Trophoblast cell (in vitro differentiated cells and primary cell): ENCODE results near the gene CBLIF.

ENCODE experiments used
- DNase-seq, 2 donors: peaks; one replicate each; pipeline ENCODE4 v3.0.0-alpha.2; 2016
- H2AFZ ChIP-seq: 2 replicates; pipeline ENCODE4 v1.6.1; 2013; ENCODE audit warnings: low read length, moderate library complexity, mild to moderate bottlenecking; ENCODE audit not compliant: insufficient read depth, poor library complexity
- H2AK5ac ChIP-seq: 2 replicates; pipeline ENCODE4 v1.6.1; 2013; ENCODE audit warnings: mild to moderate bottlenecking, low read length
- H2BK120ac ChIP-seq: 2 replicates; pipeline ENCODE4 v1.6.1; 2013; ENCODE audit warnings: low read length, mild to moderate bottlenecking, moderate library complexity; ENCODE audit not compliant: insufficient read depth, poor library complexity
- H2BK12ac ChIP-seq: 2 replicates; pipeline ENCODE4 v1.6.1; 2013; ENCODE audit warnings: mild to moderate bottlenecking, low read length, moderate library complexity
- H2BK5ac ChIP-seq: 2 replicates; pipeline ENCODE4 v1.6.1; 2013; ENCODE audit warnings: low read length, low read depth, moderate library complexity, mild to moderate bottlenecking; ENCODE audit not compliant: poor library complexity
- H3K14ac ChIP-seq: 2 replicates; pipeline ENCODE4 v1.6.1; 2013; ENCODE audit warnings: mild to moderate bottlenecking, low read length
- H3K18ac ChIP-seq: 2 replicates; pipeline ENCODE4 v1.6.1; 2013; ENCODE audit warnings: mild to moderate bottlenecking, low read length
- H3K23ac ChIP-seq: 2 replicates; pipeline ENCODE4 v1.6.1; 2013; ENCODE audit warnings: low read length
- H3K27ac ChIP-seq: 2 replicates; pipeline ENCODE4 v1.5.1; 2013; ENCODE audit warnings: low read depth, mild to moderate bottlenecking, inconsistent platforms, low read length, moderate library complexity
- H3K27me3 ChIP-seq: 2 replicates; pipeline ENCODE4 v1.6.1; 2013; ENCODE audit warnings: inconsistent platforms, mild to moderate bottlenecking, low read length, moderate library complexity; ENCODE audit not compliant: insufficient read depth
- H3K36me3 ChIP-seq, 2 experiments: 1 replicate in 1 of 2; 2 replicates in 1 of 2; pipeline ENCODE4 v1.6.1; 2013; ENCODE audit warnings: low read length in 2 of 2, mild to moderate bottlenecking in 2 of 2, moderate library complexity in 1 of 2; ENCODE audit not compliant: insufficient read depth in 2 of 2, control insufficient read depth in 1 of 2
- H3K4ac ChIP-seq: 2 replicates; pipeline ENCODE4 v1.6.1; 2013; ENCODE audit warnings: low read depth, mild to moderate bottlenecking, low read length, moderate library complexity
- H3K4me1 ChIP-seq, 2 experiments: 1 replicate in 1 of 2; 2 replicates in 1 of 2; pipeline ENCODE4 v1.6.1; 2013; ENCODE audit warnings: low read length in 2 of 2, mild to moderate bottlenecking in 2 of 2, moderate library complexity in 1 of 2; ENCODE audit not compliant: insufficient read depth in 2 of 2, control insufficient read depth in 1 of 2
- H3K4me2 ChIP-seq: 2 replicates; pipeline ENCODE4 v1.6.1; 2013; ENCODE audit warnings: inconsistent platforms, mild to moderate bottlenecking, low read length, moderate library complexity
- H3K4me3 ChIP-seq: 2 replicates; pipeline ENCODE4 v1.5.1; 2013; ENCODE audit warnings: mild to moderate bottlenecking, low read depth, low read length, inconsistent platforms
- H3K79me1 ChIP-seq: one replicate; pipeline ENCODE4 v1.6.1; 2013; ENCODE audit warnings: low read length
- H3K79me2 ChIP-seq: 2 replicates; pipeline ENCODE4 v1.6.1; 2013; ENCODE audit warnings: low read length, mild to moderate bottlenecking; ENCODE audit not compliant: control insufficient read depth, insufficient read depth, poor library complexity
- H3K9ac ChIP-seq: 2 replicates; pipeline ENCODE4 v1.6.1; 2013; ENCODE audit warnings: mild to moderate bottlenecking, low read length
- H3K9me3 ChIP-seq: 2 replicates; pipeline ENCODE4 v1.6.1; 2013; ENCODE audit warnings: low read depth, mild to moderate bottlenecking, control low read depth, inconsistent platforms, low read length; ENCODE audit not compliant: insufficient read depth
- H4K12ac ChIP-seq: 2 replicates; pipeline ENCODE4 v1.6.1; 2013; ENCODE audit warnings: low read depth, mild to moderate bottlenecking, low read length, moderate library complexity
- H4K8ac ChIP-seq: 2 replicates; pipeline ENCODE4 v1.6.1; 2013; ENCODE audit warnings: low read depth, mild to moderate bottlenecking, low read length, moderate library complexity
- H4K91ac ChIP-seq: one replicate; pipeline ENCODE4 v1.6.1; 2013; ENCODE audit warnings: low read depth, mild to moderate bottlenecking, low read length, moderate library complexity
- WGBS: extraction: QIAGEN DNeasy Blood & Tissue Kit; methylation state at CpG from one replicate; pipeline ENCODE4 v1.1.7; 2013; ENCODE audit warnings: missing lambda C conversion rate; ENCODE audit not compliant: insufficient read length, insufficient coverage; ENCODE audit errors: extremely low coverage; 5-methylcytosine and 5-hydroxymethylcytosine counted together

Gene CBLIF

DNA sequence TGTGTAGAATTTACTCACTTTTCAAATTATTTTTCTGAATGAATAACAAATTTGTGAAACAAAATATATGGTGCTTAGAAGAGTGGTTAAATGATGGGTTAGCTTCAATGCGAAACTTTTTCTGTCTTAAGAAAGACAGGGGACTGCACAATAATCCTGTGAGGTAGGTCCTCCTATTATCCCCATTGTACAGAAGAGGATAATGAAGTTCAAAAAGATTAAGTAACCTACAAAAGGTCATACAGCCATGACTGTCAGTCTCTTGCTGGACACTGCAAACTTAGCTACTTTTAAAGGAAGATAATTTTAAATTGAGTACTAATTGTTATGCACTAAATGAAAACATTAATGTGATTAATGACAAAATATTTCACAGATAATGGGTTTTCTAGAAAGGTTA lies 38.3 kb upstream of the CBLIF start:
- Histone ChIP-seq H3K79me1 (no peaks in the 10 kb centered on the region), H3K4me2 (no peak overlapping the region), H3K14ac (no peak overlapping the region), H2AFZ (no peak overlapping the region), H3K9me3 (no peaks in the 10 kb centered on the region), H3K23ac (no peak overlapping the region), H4K12ac (no peak overlapping the region), H3K4me3 (no peak overlapping the region), H3K36me3 (no peaks in the 10 kb centered on the region), H2BK5ac (no peak overlapping the region), H2BK12ac (no peak overlapping the region), H3K9ac (no peak overlapping the region), H3K27me3 (no peaks in the 10 kb centered on the region), H2AK5ac (no peak overlapping the region), H3K27ac (no peak overlapping the region), H4K91ac (no peak overlapping the region), H3K18ac (no peak overlapping the region), H3K79me2 (no peaks in the 10 kb centered on the region), H2BK120ac (no peak overlapping the region), H3K4ac (no peak overlapping the region), H4K8ac (no peak overlapping the region), H3K4me1 (no peaks in the 10 kb centered on the region)
- no CpG with 5 or more reads among the region's 1 CpG for WGBS
- DNase-seq: no peak

DNA sequence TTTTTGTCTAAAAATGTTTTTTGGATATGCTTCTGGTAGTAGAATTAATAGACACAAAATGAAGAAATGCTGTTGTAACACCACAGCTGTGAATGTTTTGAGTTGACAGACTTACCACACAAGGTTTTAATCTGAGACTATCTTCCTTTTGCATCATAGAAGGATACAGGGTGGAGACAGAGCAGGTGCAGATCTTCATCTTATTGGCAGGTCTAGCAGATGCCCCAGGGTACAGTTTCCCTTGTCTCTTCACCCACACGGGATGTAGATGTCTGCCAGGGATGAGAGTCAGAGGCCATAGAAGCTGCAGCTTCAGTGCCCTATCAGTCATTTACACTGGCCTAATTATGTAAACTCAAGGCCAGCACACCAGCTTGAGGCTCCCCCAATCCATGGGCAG lies 34.3 kb upstream of the CBLIF start:
- Histone ChIP-seq H3K4ac (no peak overlapping the region), H4K91ac (no peak overlapping the region), H3K9me3 (no peaks in the 10 kb centered on the region), H3K79me2 (no peaks in the 10 kb centered on the region), H3K27me3 (no peaks in the 10 kb centered on the region), H3K14ac (no peak overlapping the region), H3K18ac (no peak overlapping the region), H2BK12ac (no peak overlapping the region), H3K79me1 (no peaks in the 10 kb centered on the region), H4K8ac (no peak overlapping the region), H4K12ac (no peak overlapping the region), H3K4me1 (no peaks in the 10 kb centered on the region), H3K9ac (no peak overlapping the region), H3K4me2 (no peak overlapping the region), H2AK5ac (no peak overlapping the region), H3K27ac (no peak overlapping the region), H2AFZ (no peak overlapping the region), H2BK120ac (no peak overlapping the region), H3K23ac (no peak overlapping the region), H3K4me3 (no peak overlapping the region), H3K36me3 (no peaks in the 10 kb centered on the region), H2BK5ac (no peak overlapping the region)
- WGBS: no CpG with 5 or more reads among the region's 1 CpG
- DNase-seq: no peak

DNA sequence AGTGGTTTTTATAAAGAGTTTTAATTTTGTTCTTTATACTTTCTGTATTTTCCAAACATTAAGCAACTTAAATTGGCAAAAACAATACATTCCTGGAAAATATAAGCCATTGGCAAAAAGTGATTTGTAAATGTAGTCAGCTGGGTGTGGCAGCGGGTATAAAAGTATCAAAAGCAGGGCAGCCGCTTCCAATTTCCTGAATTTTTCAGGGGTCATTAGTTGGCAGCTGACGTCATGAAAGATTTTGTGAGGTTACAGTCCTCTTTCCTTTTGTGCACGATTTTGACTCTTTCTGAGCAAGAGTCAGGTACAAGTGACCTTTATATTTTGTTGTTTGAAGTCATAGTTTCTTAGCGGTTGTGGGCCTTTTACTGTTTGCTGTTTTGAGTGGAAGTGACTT lies 33.3 kb upstream of the CBLIF start, which contains the start of gene OOSP3:
OOSP3 (plus strand) TSS at position 208 of the 400 bp plus-strand sequence; CDS start at position 235, 27 bp downstream.
- H4K12ac ChIP-seq: no peak within 1 kb of the TSS
- no peak within 1 kb of the TSS for H2BK5ac ChIP-seq
- H3K4me3 ChIP-seq: no peak within 1 kb of the TSS
- no peaks in the 10 kb centered on the region for H3K27me3 ChIP-seq
- H2BK12ac ChIP-seq: no peak within 1 kb of the TSS
- no peaks in the 10 kb centered on the region for H3K4me1 ChIP-seq
- no peak within 1 kb of the TSS for H3K14ac ChIP-seq
- no peak within 1 kb of the TSS for H3K23ac ChIP-seq
- H3K79me1 ChIP-seq: no peaks in the 10 kb centered on the region
- no peak within 1 kb of the TSS for H2BK120ac ChIP-seq
- H2AK5ac ChIP-seq: no peak within 1 kb of the TSS
- no peak within 1 kb of the TSS for H3K18ac ChIP-seq
- H3K4ac ChIP-seq: no peak within 1 kb of the TSS
- no peak within 1 kb of the TSS for H4K91ac ChIP-seq
- no peak within 1 kb of the TSS for H3K4me2 ChIP-seq
- WGBS: no CpG with 5 or more reads among the region's 5 CpGs
- no peak within 1 kb of the TSS for H3K27ac ChIP-seq
- no peak within 1 kb of the TSS for H2AFZ ChIP-seq
- H4K8ac ChIP-seq: no peak within 1 kb of the TSS
- H3K9ac ChIP-seq: no peak within 1 kb of the TSS
- H3K79me2 ChIP-seq: no peaks in the 10 kb centered on the region
- no peak for DNase-seq
- no peaks in the 10 kb centered on the region for H3K9me3 ChIP-seq
- no peaks in the 10 kb centered on the region for H3K36me3 ChIP-seq

DNA sequence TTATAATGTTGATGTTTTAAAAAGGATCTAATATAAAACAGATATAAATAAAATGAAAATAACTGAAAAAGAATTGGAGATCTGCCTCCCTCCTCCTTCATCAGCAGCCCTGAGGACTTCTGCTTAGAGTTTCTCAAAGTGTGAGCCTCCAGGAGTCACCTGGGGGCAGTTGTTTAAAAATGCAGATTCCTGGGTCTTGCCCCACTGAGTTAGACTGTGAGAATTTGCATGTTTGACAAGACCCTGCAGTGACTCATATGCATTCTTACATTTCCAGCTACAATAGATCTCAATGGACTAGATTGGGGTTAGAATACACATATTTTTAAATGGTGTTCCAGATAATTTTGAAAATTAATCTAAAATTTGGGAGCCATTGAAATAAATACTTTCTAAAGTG lies 32.5 kb upstream of the CBLIF start:
- no peaks in the 10 kb centered on the region for H3K36me3 ChIP-seq
- no peaks in the 10 kb centered on the region for H3K9me3 ChIP-seq
- no peaks in the 10 kb centered on the region for H3K79me1 ChIP-seq
- H3K23ac ChIP-seq: no peak overlapping the region
- no peak overlapping the region for H2BK120ac ChIP-seq
- H3K27ac ChIP-seq: no peak overlapping the region
- no peak overlapping the region for H4K12ac ChIP-seq
- H2BK12ac ChIP-seq: no peak overlapping the region
- H2BK5ac ChIP-seq: no peak overlapping the region
- no peaks in the 10 kb centered on the region for H3K27me3 ChIP-seq
- H3K79me2 ChIP-seq: no peaks in the 10 kb centered on the region
- no peak overlapping the region for H3K4ac ChIP-seq
- H3K4me3 ChIP-seq: no peak overlapping the region
- H3K9ac ChIP-seq: no peak overlapping the region
- H3K18ac ChIP-seq: no peak overlapping the region
- H4K8ac ChIP-seq: no peak overlapping the region
- H2AFZ ChIP-seq: no peak overlapping the region
- H3K14ac ChIP-seq: no peak overlapping the region
- H3K4me2 ChIP-seq: no peak overlapping the region
- no peak overlapping the region for H4K91ac ChIP-seq
- peak; percentile 9 to 29 for DNase-seq
- no peaks in the 10 kb centered on the region for H3K4me1 ChIP-seq
- H2AK5ac ChIP-seq: no peak overlapping the region

DNA sequence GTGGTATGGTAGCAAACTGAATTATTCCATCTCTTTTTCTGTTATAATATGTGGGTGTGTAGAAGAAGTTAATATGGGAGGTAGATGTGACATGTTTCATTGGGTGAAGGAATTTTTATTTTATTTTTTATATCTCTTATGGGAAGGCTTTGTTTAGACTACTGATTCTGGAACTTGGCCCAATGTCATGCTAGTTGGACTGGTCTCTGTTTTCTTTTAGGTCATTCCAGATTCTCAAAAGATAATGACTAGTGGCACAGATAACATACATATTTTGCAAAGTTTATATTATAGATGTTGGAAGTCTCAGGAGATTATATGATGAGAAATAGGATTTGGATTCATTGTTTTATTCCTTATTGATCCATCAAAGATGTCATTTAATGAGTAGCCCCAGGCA lies 32.0 kb upstream of the CBLIF start:
- Histone ChIP-seq H3K4ac (no peak overlapping the region), H3K4me1 (no peaks in the 10 kb centered on the region), H3K18ac (no peak overlapping the region), H2BK5ac (no peak overlapping the region), H3K36me3 (no peaks in the 10 kb centered on the region), H3K4me2 (no peak overlapping the region), H3K4me3 (no peak overlapping the region), H3K27me3 (no peaks in the 10 kb centered on the region), H2AFZ (no peak overlapping the region), H4K12ac (no peak overlapping the region), H3K27ac (no peak overlapping the region), H3K23ac (no peak overlapping the region), H3K14ac (no peak overlapping the region), H2BK120ac (no peak overlapping the region), H3K9me3 (no peaks in the 10 kb centered on the region), H4K91ac (no peak overlapping the region), H3K9ac (no peak overlapping the region), H2AK5ac (no peak overlapping the region), H3K79me1 (no peaks in the 10 kb centered on the region), H4K8ac (no peak overlapping the region), H3K79me2 (no peaks in the 10 kb centered on the region), H2BK12ac (no peak overlapping the region)
- no peak for DNase-seq
